Pancreas (tissue), 10 donors: ENCODE measurements around the gene ZNF644. TPM values are rescaled to one million over a fixed set of nuclear protein-coding genes. Genes with fewer than 3 reads are reported as not detected.

Experiments used
- ATAC-seq, 4 donors: fragments of 200-7000 bp; cut with Tn5 transposase; one replicate each; pipeline versions ENCODE4 v1.8.0 to v1.9.1; 2020; ENCODE audit warnings: mild to moderate bottlenecking in 4 of 4, moderate library complexity in 4 of 4
- DNase-seq, 6 donors: peaks; one replicate each; pipeline ENCODE4 v3.0.0-alpha.2; 2020
- FAIRE-seq: peaks from 2 replicates; lab custom pipeline; 2012; peaks lifted over from hg19 to GRCh38; lab: Jason Lieb, UNC
- H3K27ac ChIP-seq, 4 donors: fragments of 200-600 bp; sonication (generic); 1 replicate in 3 of 4; 2 replicates in 1 of 4; pipeline versions ENCODE4 v1.5.0 to v1.8.0; 2020
- H3K27me3 ChIP-seq, 4 donors: fragments of 200-600 bp; one replicate each; pipeline ENCODE4 v1.8.0; 2021
- H3K36me3 ChIP-seq, 3 donors: fragments of 200-600 bp; sonication (generic) in 1 of 3; one replicate each; pipeline versions ENCODE4 v1.5.0 to v1.8.0; 2020 to 2021
- H3K4me1 ChIP-seq, 3 donors: fragments of 200-600 bp; one replicate each; pipeline ENCODE4 v1.8.0; 2021
- H3K4me3 ChIP-seq, 4 donors: fragments of 200-600 bp; sonication (generic) in 2 of 4; one replicate each; pipeline versions ENCODE4 v1.5.0 to v1.8.0; 2020 to 2021
- H3K9me3 ChIP-seq, 4 donors: fragments of 200-600 bp; one replicate each; pipeline ENCODE4 v1.8.0; 2021
- CTCF ChIP-seq, 4 donors: fragments of 200-600 bp; sonication (generic) in 3 of 4; IDR thresholded peaks; one replicate each; pipeline versions ENCODE4 v1.5.0 to v1.8.0; 2021; ENCODE audit warnings: antibody characterized with exemption in 4 of 4
- WGBS, 2 donors: extraction: QIAGEN DNeasy Blood & Tissue Kit; methylation state at CpG; one replicate each; pipeline ENCODE4 v1.1.7; 2013; 5-methylcytosine and 5-hydroxymethylcytosine counted together
- intact Hi-C, 3 donors: fragments of 100-400 bp; cut with DNase I; formaldehyde crosslinking; loops; one replicate each; pipeline versions ENCODE4 v1.11.1 to v1.14.2; 2022
- polyA plus RNA-seq, 2 donors: library from polyadenylated mRNA; stranded (reverse); fragments of 200-250 nt; gene quantifications; one replicate each; pipeline ENCODE4 v1.2.3, GENCODE V29; 2013
- total RNA-seq, 6 donors: library from RNA; stranded (reverse); fragmentation: NEBNext Ultra II Directional in 4 of 6; extraction: Animal tissue kit (Norgen Biotek cat#: 25700) in 4 of 6; gene quantifications; one replicate each; pipeline versions ENCODE4 v1.2.1 to v1.2.4, GENCODE V29; 2021 to 2023
- donor health status: healthy with polysubstance abuse.
- donor health status: DM: no; HTN: no; CAD: no; lungs with moderate emphysema.
- donor health status: DM: no; HTN: no; CAD: no.
- donor health status: control.
- donor health status: control.
- donor health status: Bipolar disorder and iron deficiency.
- donor health status: DM: yes; HTN: yes; CAD: no.
- donor health status: DM: no; HTN: no; CAD: no.
- donor health status: DM: no; HTN: no; CAD: no.
- donor health status: DM: yes; HTN: yes; CAD: no.

Gene ZNF644
- total and polyA plus RNA-seq, 8 donors: 10.0 to 33.6 (median 21.8) TPM

- no peak for FAIRE-seq
- Histone ChIP-seq H3K9me3 (no peaks in the 10 kb centered on the region), H3K27me3 (no peaks in the 10 kb centered on the region), H3K36me3 (no peaks in the 10 kb centered on the region), H3K4me1 (no peaks in the 10 kb centered on the region), H3K27ac (no peak overlapping the region), H3K4me3 (no peak overlapping the region)
- DNase-seq: no peak
- ATAC-seq: no peak
- WGBS, 2 donors: 88 to 95% methylated on average over 1 of the region's 1 CpG
- no peak for TF ChIP-seq CTCF (IDR thresholded peaks at IDR 0.05)
- intact Hi-C loops: no loop called here
Observed at GRCh38 chr1:90977522-90977921, 44.3 kb downstream of the ZNF644 start.

- TF ChIP-seq CTCF (IDR thresholded peaks at IDR 0.05): no peak
- H3K4me3 ChIP-seq: no peak overlapping the region
- intact Hi-C loops: no loop called here
- ATAC-seq (peak in 2 of 4 donors; percentile 49 to 56), DNase-seq (no peak), FAIRE-seq (no peak)
- H3K27ac ChIP-seq: no peak overlapping the region
- no peaks in the 10 kb centered on the region for H3K27me3 ChIP-seq
- no peaks in the 10 kb centered on the region for H3K4me1 ChIP-seq
- H3K36me3 ChIP-seq: peaks cover 0 to 3% (median 0%) of the 10 kb centered on the region in 3 donors
- no peaks in the 10 kb centered on the region for H3K9me3 ChIP-seq
- WGBS, 2 donors: 96 to 99% methylated on average over 5 of the region's 5 CpGs
Observed at GRCh38 chr1:90973897-90974798, 47.7 kb downstream of the ZNF644 start.

GRCh38 chr1:90970208-90970607 lies 51.6 kb downstream of the ZNF644 start:
- Histone ChIP-seq H3K4me1 (no peaks in the 10 kb centered on the region), H3K9me3 (no peaks in the 10 kb centered on the region), H3K27me3 (no peaks in the 10 kb centered on the region), H3K36me3 (peaks cover 0 to 3% (median 0%) of the 10 kb centered on the region in 3 donors), H3K4me3 (no peak overlapping the region), H3K27ac (no peak overlapping the region)
- WGBS, 2 donors: 44 to 61% methylated on average over 1 of the region's 1 CpG
- TF ChIP-seq CTCF (IDR thresholded peaks at IDR 0.05): no peak
- no peak for DNase-seq
- no peak for FAIRE-seq
- intact Hi-C loops: no loop called here
- ATAC-seq: no peak

- ATAC-seq: no peak
- Histone ChIP-seq H3K27ac (no peak overlapping the region), H3K9me3 (no peaks in the 10 kb centered on the region), H3K27me3 (no peaks in the 10 kb centered on the region), H3K4me3 (no peak overlapping the region), H3K4me1 (peaks cover 3 to 5% (median 3%) of the 10 kb centered on the region in 3 donors), H3K36me3 (peaks cover 0 to 3% (median 0%) of the 10 kb centered on the region in 3 donors)
- TF ChIP-seq CTCF (IDR thresholded peaks at IDR 0.05): no peak
- FAIRE-seq: no peak
- no peak for DNase-seq
- intact Hi-C loops: no loop called here
- 91 to 98% methylated on average over 3 of the region's 3 CpGs for WGBS, 2 donors
Observed at GRCh38 chr1:90969241-90969640, 52.6 kb downstream of the ZNF644 start.
